ENCODE measurements around the gene GLT6D1. TPM values are rescaled to one million over a fixed set of nuclear protein-coding genes. Genes with fewer than 3 reads are reported as not detected.

GLT6D1 gene
- total RNA-seq, 1 donor from 2014 or later: not detected

- no peak for TF ChIP-seq CTCF (IDR thresholded peaks at IDR 0.05)
- H3K9me3 ChIP-seq: no peaks in the 10 kb centered on the region
- no peaks in the 10 kb centered on the region for H3K36me3 ChIP-seq
- no peak overlapping the region for H3K4me3 ChIP-seq
- DNase-seq (ENCODE audit: low spot score in 2 of 2): no peak
- no peaks in the 10 kb centered on the region for H3K27me3 ChIP-seq
- intact Hi-C loops (cut with DNase I): no loop called here
- H3K27ac ChIP-seq: no peak overlapping the region
- no peaks in the 10 kb centered on the region for H3K4me1 ChIP-seq
Measured at GRCh38 chr9:135579889-135580660, 59.3 kb downstream of the GLT6D1 start.

- no peaks in the 10 kb centered on the region for H3K4me1 ChIP-seq
- no peak for DNase-seq (ENCODE audit: low spot score in 2 of 2)
- H3K27ac ChIP-seq: no peak overlapping the region
- no peaks in the 10 kb centered on the region for H3K27me3 ChIP-seq
- H3K36me3 ChIP-seq: no peaks in the 10 kb centered on the region
- no peaks in the 10 kb centered on the region for H3K9me3 ChIP-seq
- TF ChIP-seq CTCF (IDR thresholded peaks at IDR 0.05): no peak
- H3K4me3 ChIP-seq: no peak overlapping the region
- intact Hi-C loops (cut with DNase I): no loop called here
Measured at GRCh38 chr9:135579356-135579755, 60.0 kb downstream of the GLT6D1 start.

GRCh38 chr9:135577256-135577655, 62.1 kb downstream of the GLT6D1 start:
- no peak overlapping the region for H3K27ac ChIP-seq
- DNase-seq (ENCODE audit: low spot score in 2 of 2): no peak
- TF ChIP-seq CTCF (IDR thresholded peaks at IDR 0.05): no peak
- no peaks in the 10 kb centered on the region for H3K36me3 ChIP-seq
- intact Hi-C loops (cut with DNase I): no loop called here
- no peaks in the 10 kb centered on the region for H3K4me1 ChIP-seq
- H3K4me3 ChIP-seq: no peak overlapping the region
- no peaks in the 10 kb centered on the region for H3K9me3 ChIP-seq
- no peaks in the 10 kb centered on the region for H3K27me3 ChIP-seq

GRCh38 chr9:135575995-135576631, 63.2 kb downstream of the GLT6D1 start:
- Histone ChIP-seq H3K4me1 (no peaks in the 10 kb centered on the region), H3K4me3 (no peak overlapping the region), H3K27ac (no peak overlapping the region), H3K9me3 (no peaks in the 10 kb centered on the region), H3K27me3 (no peaks in the 10 kb centered on the region), H3K36me3 (no peaks in the 10 kb centered on the region)
- TF ChIP-seq CTCF (IDR thresholded peaks at IDR 0.05): no peak
- no peak for DNase-seq (ENCODE audit: low spot score in 2 of 2)
- intact Hi-C loops (cut with DNase I): no loop called here

GRCh38 chr9:135574943-135575342, 64.4 kb downstream of the GLT6D1 start:
- intact Hi-C loops (cut with DNase I): no loop called here
- H3K36me3 ChIP-seq: no peaks in the 10 kb centered on the region
- H3K9me3 ChIP-seq: no peaks in the 10 kb centered on the region
- H3K27ac ChIP-seq: no peak overlapping the region
- TF ChIP-seq CTCF (IDR thresholded peaks at IDR 0.05): no peak
- no peaks in the 10 kb centered on the region for H3K27me3 ChIP-seq
- DNase-seq (ENCODE audit: low spot score in 2 of 2): no peak
- no peaks in the 10 kb centered on the region for H3K4me1 ChIP-seq
- no peak overlapping the region for H3K4me3 ChIP-seq
